HAP-1 (cell line): ENCODE results near the gene COL6A2.
A peak's percentile ranks its signal among the peaks of the same experiment; 100 is the strongest.
"Not testable (repeated sequence)": the region's sequence is repeated elsewhere in the genome, so short reads cannot be mapped to it uniquely, and the experiment has no call there.

Source experiments
- DNase-seq, 2 experiments: peaks; one replicate each; pipeline ENCODE4 v3.0.0-alpha.2; 2016 to 2020; ENCODE audit warnings: low spot score in 2 of 2
- H3K27me3 ChIP-seq: fragments of 250-450 bp; sonication (Bioruptor Pico); 2 replicates; pipeline ENCODE4 v1.5.1; 2020; ENCODE audit warnings: low read depth, mild to moderate bottlenecking, moderate library complexity
- H3K36me3 ChIP-seq: fragments of 250-450 bp; sonication (Bioruptor Pico); replicated peaks from 2 replicates; pipeline ENCODE4 v1.5.1; 2020; ENCODE audit warnings: mild to moderate bottlenecking
- H3K4me1 ChIP-seq: fragments of 250-450 bp; sonication (Bioruptor Pico); 2 replicates; pipeline ENCODE4 v1.5.1; 2020; ENCODE audit warnings: mild to moderate bottlenecking
- H3K4me3 ChIP-seq: fragments of 250-450 bp; sonication (Bioruptor Pico); 2 replicates; pipeline ENCODE4 v1.5.1; 2020; ENCODE audit warnings: mild to moderate bottlenecking, moderate library complexity
- H3K9me3 ChIP-seq: fragments of 250-450 bp; sonication (Bioruptor Pico); 2 replicates; pipeline ENCODE4 v1.5.1; 2020; ENCODE audit warnings: mild to moderate bottlenecking, moderate library complexity
- in situ Hi-C: fragments of 300-500 bp; cut with MboI; formaldehyde crosslinking; loops from 3 replicates; pipeline ENCODE4 v1.14.3; 2020; ENCODE audit warnings: low sequenced_read_pairs, inconsistent platforms, mixed read lengths

COL6A2 gene

DNA sequence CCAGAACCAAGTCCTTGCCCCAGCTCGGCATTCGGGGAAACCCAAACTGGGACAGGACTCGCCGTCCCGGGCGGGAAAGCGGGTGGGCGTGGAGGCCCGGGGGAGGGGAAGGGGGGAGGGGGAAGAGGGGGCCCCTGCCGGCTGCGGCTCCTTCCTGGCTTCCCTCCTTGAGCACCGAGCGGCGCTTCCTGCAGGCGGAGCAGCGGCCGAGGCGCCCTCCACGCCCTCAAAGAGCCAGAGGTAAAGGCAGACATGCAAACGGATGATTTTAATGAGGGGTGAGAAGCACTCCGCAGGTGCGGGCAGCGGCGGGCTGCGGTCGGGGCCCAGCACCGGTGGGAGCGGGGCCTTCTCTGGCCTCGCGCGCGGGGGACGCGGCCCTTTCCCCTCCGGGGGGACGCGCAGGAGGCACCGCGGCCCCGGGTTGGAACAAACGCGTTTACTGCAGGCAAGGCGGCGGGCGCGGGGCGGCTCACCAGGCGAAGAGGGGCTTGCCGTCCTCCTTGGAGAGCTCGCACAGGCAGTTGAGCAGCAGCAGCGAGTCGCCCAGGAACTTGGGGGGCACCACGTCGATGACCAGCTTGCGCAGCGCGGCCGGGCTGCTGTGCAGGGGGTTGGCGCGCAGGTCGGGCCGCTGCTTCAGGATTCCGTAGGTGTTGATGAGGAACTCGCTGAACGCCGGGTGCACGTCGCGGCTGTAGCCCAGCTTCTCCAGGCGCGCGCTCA, 63.2 kb downstream of the COL6A2 start:
- in situ Hi-C loops, result no loop called here
- no peak overlapping the region for H3K4me3 ChIP-seq
- DNase-seq, result peak in 1 of 2 experiments; percentile 20
- H3K9me3 ChIP-seq, result no peaks in the 10 kb centered on the region
- H3K4me1 ChIP-seq, result no peaks in the 10 kb centered on the region
- H3K27me3 ChIP-seq, result no peaks in the 10 kb centered on the region
- H3K36me3 ChIP-seq, result no peaks in the 10 kb centered on the region

DNA sequence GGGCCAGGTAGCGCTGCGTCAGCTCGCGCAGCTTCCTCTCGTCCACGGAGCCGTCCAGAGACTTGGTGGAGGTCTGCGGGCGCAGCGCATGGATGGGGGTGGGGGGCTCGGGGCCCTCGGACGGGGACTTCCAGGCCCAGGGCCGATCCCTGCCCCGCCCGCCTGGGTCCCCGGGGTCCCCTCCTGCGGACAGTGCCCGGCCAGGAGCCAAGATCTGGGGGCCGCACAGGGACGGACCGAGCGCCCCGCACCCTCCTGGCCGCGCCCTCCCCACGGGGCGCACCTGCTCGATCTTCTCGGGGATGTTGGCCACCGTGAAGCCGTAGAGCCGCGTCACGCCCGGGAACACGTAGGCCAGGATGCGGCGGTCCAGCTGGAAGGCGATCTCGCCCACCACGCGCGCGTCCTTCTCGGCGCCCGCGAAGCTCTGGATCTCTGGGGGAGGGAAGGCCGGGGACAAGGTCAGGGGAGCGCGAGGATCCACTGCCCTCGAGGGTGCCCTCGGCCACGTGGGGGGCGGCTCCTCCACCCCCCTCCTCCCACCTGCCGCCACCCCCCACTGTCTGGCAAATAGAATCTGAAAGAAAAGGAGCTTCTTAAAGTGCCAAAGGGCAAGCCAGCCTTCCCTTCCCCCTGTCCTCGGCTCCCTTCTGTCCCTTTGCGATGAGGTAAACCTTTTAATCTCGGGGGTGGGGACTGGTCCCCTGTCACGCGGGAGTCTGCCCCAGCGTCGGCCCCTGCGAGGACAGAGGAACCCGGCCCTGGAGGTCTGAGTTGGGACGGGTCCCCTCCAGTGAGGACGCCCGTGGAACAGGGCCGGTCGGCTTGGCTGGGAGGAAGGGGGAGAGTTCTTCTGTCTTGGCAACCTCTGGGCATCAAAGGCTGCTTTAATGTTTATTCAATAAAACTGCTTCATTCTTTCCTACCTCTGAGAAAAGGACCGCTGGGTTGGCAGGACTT, 64.0 kb downstream of the COL6A2 start:
- Histone ChIP-seq H3K9me3 (no peaks in the 10 kb centered on the region), H3K4me1 (no peaks in the 10 kb centered on the region), H3K27me3 (no peaks in the 10 kb centered on the region), H3K36me3 (no peaks in the 10 kb centered on the region), H3K4me3 (no peak overlapping the region)
- in situ Hi-C loops, result no loop called here
- no peak for DNase-seq

DNA sequence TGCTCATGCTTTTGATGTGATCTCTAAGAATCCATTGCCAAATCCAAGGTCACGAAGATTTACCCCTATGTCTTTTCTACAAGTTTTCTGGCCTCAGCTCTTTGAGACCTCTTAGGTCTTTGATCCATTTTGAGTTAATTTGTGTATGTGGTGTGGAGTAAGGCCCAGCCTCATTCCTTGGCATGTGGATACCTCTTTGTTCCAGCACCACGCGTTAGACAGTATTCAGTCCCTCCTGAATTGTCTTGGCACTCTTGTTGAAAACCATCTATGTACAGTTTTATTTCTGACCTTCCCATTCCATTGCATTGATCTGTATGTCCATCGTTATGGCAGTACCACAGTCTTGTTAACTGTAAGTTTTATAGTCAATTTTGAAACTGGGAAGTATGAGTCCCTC, 65.5 kb downstream of the COL6A2 start:
- Histone ChIP-seq H3K4me1 (no peaks in the 10 kb centered on the region), H3K4me3 (no peak overlapping the region), H3K36me3 (no peaks in the 10 kb centered on the region), H3K27me3 (no peaks in the 10 kb centered on the region), H3K9me3 (no peaks in the 10 kb centered on the region)
- in situ Hi-C loops, result no loop called here
- no peak for DNase-seq

DNA sequence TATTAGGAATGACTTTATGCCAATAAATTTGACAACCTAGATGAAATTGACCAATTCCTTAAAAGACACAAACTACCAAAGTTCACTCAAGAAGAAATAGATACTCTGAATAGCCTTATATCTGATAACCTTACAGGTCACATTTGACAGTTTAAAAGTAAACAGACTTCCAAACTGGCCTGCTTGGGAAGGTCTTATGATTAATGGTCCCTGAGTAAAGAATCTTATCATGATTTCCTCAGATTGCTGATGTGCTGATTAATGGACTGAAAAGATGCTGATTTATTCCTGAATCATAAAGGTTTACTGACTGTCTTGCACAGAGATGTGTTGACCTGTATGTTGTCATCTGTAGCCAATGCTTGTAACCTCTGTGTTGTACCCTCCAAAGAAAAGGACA, 67.2 kb downstream of the COL6A2 start:
- no peaks in the 10 kb centered on the region for H3K27me3 ChIP-seq
- no peaks in the 10 kb centered on the region for H3K36me3 ChIP-seq
- H3K4me1 ChIP-seq, result no peaks in the 10 kb centered on the region
- H3K4me3 ChIP-seq, result no peak overlapping the region
- in situ Hi-C loops, result no loop called here
- no peak for DNase-seq
- H3K9me3 ChIP-seq, result no peaks in the 10 kb centered on the region

DNA sequence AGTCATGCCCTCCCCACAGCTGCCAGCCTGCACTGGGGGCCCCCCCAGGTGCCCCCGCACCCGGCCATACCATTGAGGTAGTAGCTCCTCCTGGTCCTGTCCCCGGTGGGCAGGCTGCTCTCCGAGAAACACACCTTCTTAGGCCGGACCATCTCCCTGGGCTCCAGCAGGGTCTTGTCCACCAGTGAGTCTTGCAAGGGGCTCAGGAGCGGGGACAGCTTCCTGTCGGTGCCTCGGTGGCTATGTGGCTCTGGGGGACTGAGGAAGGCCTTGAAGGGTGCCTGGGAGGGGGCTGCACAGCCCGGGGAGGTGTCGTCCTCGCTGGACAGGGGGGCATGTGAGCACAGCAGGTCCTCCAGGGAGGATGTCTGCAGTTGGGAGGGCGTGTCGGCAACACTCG, 70.3 kb downstream of the COL6A2 start:
- Histone ChIP-seq H3K9me3 (no peaks in the 10 kb centered on the region), H3K4me3 (no peak overlapping the region), H3K4me1 (no peaks in the 10 kb centered on the region), H3K36me3 (no peaks in the 10 kb centered on the region), H3K27me3 (no peaks in the 10 kb centered on the region)
- DNase-seq, result no peak
- in situ Hi-C loops, result no loop called here

DNA sequence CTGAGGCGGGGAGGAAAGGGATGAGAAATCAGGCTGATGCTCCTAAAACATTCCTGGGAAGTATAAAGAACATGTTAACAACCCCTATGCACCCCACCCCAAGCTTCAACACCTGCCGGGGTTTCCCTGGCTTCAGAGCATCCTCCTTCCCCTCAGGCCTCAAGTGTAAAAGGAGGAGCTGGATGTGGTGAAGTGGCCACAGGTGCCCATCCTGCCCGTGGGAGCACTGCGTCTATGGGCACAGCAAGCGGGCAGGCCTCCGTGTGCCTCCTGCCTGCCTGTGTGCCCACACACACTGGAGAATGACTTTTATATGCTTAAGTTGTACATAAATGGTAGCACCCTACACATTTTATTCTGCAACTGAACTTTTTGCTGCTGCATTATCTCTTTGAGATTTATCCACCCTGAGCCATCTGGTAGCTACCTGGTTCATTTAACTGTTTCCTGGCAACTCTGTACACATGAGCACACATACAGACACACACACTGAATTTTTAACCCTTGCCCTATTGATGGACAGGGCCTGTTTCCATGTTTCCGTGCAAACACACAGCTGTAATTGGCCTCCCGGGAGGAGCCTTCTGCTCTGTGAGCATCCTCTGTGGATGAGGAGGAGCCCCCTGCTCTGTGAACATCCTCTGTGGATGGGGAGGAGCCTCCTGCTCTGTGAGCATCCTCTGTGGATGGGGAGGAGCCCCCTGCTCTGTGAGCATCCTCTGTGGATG, 70.9 kb downstream of the COL6A2 start:
- no peaks in the 10 kb centered on the region for H3K9me3 ChIP-seq
- H3K4me1 ChIP-seq, result no peaks in the 10 kb centered on the region
- H3K36me3 ChIP-seq, result no peaks in the 10 kb centered on the region
- H3K4me3 ChIP-seq, result no peak overlapping the region
- no peak for DNase-seq
- in situ Hi-C loops, result no loop called here
- H3K27me3 ChIP-seq, result no peaks in the 10 kb centered on the region

DNA sequence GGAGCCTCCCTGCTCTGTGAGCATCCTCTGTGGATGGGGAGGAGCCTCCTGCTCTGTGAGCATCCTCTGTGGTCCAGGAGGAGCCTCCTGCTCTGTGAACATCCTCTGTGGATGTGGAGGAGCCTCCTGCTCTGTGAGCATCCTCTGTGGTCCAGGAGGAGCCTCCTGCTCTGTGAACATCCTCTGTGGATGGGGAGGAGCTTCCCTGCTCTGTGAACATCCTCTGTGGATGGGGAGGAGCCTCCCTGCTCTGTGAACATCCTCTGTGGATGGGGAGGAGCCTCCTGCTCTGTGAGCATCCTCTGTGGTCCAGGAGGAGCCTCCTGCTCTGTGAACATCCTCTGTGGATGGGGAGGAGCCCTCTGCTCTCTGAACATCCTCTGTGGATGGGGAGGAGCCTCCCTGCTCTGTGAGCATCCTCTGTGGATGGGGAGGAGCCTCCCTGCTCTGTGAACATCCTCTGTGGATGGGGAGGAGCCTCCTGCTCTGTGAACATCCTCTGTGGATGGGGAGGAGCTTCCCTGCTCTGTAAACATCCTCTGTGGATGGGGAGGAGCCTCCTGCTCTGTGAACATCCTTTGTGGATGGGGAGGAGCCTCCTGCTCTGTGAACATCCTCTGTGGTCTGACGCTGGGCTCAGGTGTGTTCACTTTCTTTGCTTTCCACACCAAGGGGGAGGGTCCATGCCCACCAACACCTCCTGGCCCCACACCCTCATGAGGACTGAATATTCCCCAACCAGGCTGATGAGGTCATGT, 72.7 kb downstream of the COL6A2 start:
- in situ Hi-C loops, result not testable (repeated sequence)

DNA sequence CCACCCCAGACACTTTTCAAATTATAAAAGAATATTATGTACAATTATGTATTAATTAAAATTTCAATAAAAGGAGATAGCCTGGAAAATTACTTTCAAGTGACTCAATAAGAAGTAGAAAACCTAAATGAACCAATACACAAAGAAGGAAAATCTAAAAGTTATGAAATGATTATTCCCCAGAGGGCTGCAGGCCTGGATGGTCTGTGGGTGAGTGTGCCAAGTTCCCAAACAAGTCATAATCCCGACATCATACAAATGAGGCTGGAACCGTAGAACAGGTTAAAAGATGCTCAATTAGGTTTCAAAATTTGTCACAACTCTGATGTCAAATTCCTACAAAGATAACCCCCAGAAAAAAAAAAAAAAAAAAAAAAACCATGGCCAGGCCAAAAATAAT, 73.7 kb downstream of the COL6A2 start:
- Histone ChIP-seq H3K27me3 (no peaks in the 10 kb centered on the region), H3K36me3 (no peaks in the 10 kb centered on the region), H3K4me3 (no peak overlapping the region), H3K4me1 (no peaks in the 10 kb centered on the region), H3K9me3 (no peaks in the 10 kb centered on the region)
- in situ Hi-C loops, result no loop called here
- DNase-seq, result no peak

More for the DNA sequence above, 72.7 kb downstream of the COL6A2 start:
- not testable (repeated sequence) for H3K36me3 ChIP-seq, H3K27me3 ChIP-seq, H3K9me3 ChIP-seq, H3K4me3 ChIP-seq, H3K4me1 ChIP-seq, DNase-seq

- H3K4me3 ChIP-seq, result no peak overlapping the region
- no peak for DNase-seq
- no peaks in the 10 kb centered on the region for H3K9me3 ChIP-seq
- no peaks in the 10 kb centered on the region for H3K36me3 ChIP-seq
- H3K27me3 ChIP-seq, result no peaks in the 10 kb centered on the region
- in situ Hi-C loops, result no loop called here
- H3K4me1 ChIP-seq, result no peaks in the 10 kb centered on the region
Observed at GRCh38 chr21:46171996-46172862, 74.3 kb downstream of the COL6A2 start.

- H3K4me3 ChIP-seq, result no peak overlapping the region
- in situ Hi-C loops, result no loop called here
- H3K4me1 ChIP-seq, result no peaks in the 10 kb centered on the region
- H3K36me3 ChIP-seq, result no peaks in the 10 kb centered on the region
- no peak for DNase-seq
- no peaks in the 10 kb centered on the region for H3K9me3 ChIP-seq
- H3K27me3 ChIP-seq, result no peaks in the 10 kb centered on the region
Observed at GRCh38 chr21:46172863-46173528, 75.1 kb downstream of the COL6A2 start.

DNA sequence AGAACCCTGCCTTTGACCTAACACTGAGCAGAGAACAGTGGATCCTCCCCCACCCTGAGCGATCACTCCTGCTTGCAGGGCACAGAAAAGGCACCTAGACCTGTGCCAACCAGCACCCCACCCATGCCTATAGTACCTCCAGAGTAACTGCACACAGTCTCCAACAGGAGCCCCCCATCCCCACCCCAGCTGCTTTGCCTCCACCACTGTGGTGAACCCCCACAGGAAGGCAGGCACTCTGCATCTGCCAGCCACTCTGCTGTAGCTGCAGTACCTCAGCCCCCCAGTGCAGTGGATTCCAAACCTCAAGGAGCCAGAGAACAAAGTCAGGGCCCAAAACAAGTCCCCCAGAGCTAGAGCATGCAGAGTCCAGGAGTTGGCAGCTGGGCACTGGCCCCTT, 75.7 kb downstream of the COL6A2 start:
- no peaks in the 10 kb centered on the region for H3K9me3 ChIP-seq
- H3K4me1 ChIP-seq, result no peaks in the 10 kb centered on the region
- no peak for DNase-seq
- H3K36me3 ChIP-seq, result no peaks in the 10 kb centered on the region
- H3K4me3 ChIP-seq, result no peak overlapping the region
- in situ Hi-C loops, result no loop called here
- H3K27me3 ChIP-seq, result no peaks in the 10 kb centered on the region

DNA sequence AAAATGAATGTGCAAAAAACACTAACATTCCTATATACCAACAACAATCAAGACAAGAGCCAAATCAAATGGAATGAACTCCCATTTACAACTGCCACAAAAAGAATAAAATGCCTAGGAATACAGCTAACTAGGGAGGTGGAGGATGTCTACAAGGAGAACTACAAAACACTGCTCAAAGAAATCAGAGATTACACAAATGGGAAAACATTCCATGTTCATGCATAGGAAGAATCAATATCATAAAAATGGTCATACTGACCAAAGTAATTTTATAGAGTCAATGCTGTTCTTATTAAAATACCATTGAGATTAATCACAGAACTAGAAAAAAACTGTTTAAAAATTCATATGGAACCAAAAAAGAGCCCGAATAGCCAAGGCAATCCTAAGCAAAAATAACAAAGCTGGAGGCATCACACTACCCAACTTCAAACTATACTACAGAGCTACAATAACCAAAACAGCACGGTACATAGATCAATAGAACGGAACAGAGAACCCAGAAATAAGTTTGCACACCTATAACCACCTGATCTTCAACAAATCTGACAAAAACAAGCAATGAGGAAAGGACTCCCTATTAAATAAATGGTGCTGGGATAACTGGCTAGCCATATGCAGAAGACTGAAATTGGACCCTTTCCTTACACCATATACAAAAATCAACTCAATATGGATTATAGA, 78.7 kb downstream of the COL6A2 start:
- H3K4me3 ChIP-seq, H3K27me3 ChIP-seq, H3K36me3 ChIP-seq, in situ Hi-C loops, DNase-seq, H3K9me3 ChIP-seq, H3K4me1 ChIP-seq: not testable (repeated sequence)
